ENCODE measurements around the gene ANXA5.

ANXA5 gene

DNA sequence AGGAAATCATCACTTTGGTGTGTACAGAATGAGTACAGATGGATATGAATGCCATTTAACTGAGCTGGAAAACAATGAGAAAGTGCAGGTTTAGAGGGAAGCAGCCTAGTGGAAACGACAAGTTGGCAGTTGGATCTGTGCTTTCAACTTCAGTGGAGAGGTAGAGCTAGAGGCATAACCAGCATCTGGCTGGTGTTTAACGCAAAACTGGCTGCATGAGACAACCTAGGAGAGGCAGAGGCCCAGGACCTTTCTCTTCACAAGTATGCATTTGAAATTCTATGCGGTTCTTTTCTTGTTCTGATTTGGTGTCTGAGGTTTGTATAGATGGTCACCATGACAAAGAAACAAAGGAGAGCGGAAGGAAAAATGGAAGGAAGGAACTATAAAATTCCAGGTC lies 63.1 kb downstream of the ANXA5 start:
- no peak for DNase-seq

DNA sequence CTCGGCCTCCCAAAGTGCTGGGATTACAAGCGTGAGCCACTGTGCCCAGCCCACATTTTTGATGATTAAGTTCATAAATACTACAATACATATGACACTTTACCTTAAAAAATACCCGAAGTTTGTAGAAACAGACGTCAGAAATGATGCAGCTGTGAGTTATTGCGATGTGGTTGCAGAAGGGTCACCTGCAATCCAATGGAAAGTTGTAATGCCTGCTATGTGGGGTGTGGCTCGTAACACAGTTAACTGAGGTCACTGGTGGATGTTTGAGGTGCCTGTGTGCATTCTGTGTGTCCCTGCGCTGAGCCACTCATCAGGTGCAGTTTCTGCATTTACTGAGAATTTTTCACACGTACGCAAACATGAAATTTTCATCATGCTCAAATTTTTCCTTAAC lies 64.1 kb downstream of the ANXA5 start:
- no peak for DNase-seq

Measured in central memory CD4-positive, alpha-beta T cell (primary cell).